Measurements from ENCODE around the gene ST6GALNAC5.

The ST6GALNAC5 gene

DNA sequence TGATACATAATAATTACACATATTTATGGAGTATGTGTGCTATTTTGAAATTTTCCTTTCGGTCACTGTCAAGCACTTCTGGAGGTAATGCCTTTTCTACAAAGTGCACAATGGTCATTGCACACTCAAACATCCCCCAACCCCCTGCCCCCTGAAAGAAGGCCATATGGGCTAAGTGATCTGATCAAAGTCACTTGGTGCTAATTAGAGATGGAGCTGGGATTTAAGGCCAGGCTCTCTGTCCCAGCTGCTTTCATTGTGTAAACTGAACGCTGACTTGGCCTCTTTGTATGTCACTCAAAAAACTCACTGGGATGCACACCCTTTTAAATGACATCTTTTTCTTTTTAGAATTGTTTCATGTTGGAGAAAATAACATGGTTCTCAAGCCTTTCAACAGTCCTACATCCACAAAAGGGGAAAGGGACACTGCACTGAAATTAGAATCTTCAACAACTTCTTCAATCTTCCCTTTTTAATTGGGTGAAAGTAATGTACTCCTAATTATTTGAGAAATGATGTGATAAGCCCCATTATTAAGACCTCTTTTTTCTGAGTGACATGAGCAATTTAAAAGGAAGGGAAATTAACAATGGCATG lies 149.2 kb downstream of the ST6GALNAC5 start:
- TF ChIP-seq, protein P1, sequence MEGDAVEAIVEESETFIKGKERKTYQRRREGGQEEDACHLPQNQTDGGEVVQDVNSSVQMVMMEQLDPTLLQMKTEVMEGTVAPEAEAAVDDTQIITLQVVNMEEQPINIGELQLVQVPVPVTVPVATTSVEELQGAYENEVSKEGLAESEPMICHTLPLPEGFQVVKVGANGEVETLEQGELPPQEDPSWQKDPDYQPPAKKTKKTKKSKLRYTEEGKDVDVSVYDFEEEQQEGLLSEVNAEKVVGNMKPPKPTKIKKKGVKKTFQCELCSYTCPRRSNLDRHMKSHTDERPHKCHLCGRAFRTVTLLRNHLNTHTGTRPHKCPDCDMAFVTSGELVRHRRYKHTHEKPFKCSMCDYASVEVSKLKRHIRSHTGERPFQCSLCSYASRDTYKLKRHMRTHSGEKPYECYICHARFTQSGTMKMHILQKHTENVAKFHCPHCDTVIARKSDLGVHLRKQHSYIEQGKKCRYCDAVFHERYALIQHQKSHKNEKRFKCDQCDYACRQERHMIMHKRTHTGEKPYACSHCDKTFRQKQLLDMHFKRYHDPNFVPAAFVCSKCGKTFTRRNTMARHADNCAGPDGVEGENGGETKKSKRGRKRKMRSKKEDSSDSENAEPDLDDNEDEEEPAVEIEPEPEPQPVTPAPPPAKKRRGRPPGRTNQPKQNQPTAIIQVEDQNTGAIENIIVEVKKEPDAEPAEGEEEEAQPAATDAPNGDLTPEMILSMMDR (IDR thresholded peaks at IDR 0.05; ENCODE audit: borderline replicate concordance, insufficient read depth, low read depth, low read length), result no peak

DNA sequence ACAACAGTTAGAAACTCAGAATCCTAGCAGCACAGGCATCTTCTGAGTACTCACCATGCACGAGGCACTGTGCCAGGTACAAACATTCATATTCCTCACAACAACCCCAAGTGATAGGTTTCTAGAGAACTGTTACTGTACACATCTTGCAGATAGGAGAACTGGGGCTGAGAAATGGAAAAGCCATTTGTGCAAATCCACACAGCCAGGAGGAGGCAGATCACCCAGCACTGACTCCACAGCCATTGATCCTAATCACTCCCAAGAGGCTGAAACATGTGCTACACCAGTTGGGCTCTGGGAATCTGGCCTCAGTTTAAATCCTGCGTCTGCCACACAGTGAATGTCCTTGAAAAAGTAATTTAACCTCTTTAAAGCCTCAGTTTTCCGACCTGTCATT lies 151.0 kb downstream of the ST6GALNAC5 start:
- H3K4me3 ChIP-seq (ENCODE audit: low read depth, low read length), result no peak overlapping the region
- TF ChIP-seq, protein P1 (IDR thresholded peaks at IDR 0.05; ENCODE audit: borderline replicate concordance, insufficient read depth, low read depth, low read length), result no peak

More for the DNA sequence above, 149.2 kb downstream of the ST6GALNAC5 start:
- no peak overlapping the region for H3K4me3 ChIP-seq (ENCODE audit: low read depth, low read length)

DNA sequence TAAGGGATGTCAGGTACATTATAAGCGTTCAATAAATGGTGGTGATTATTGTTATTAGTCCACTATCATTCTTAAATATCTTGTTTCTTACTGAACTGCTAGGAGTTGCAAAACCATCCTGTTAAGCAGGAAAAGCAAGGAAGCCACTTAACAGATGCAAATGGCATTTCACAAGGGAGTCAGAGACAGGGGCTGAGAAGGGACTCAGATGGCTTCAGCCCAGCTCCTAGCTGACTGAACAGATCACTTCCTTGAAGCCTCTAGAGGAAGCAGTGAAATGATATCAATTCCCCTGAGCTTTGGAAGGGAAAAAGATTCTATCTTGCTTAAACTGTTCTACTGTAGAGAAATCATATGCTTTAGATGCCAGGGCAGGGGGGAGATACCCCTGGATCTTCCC lies 151.5 kb downstream of the ST6GALNAC5 start:
- H3K4me3 ChIP-seq (ENCODE audit: low read depth, low read length), result no peak overlapping the region
- TF ChIP-seq, protein P1 (IDR thresholded peaks at IDR 0.05; ENCODE audit: borderline replicate concordance, insufficient read depth, low read depth, low read length), result no peak

GRCh38 chr1:77021732-77022131 lies 154.5 kb downstream of the ST6GALNAC5 start:
- no peak overlapping the region for H3K4me3 ChIP-seq (ENCODE audit: low read depth, low read length)
- TF ChIP-seq, protein P1 (IDR thresholded peaks at IDR 0.05; ENCODE audit: borderline replicate concordance, insufficient read depth, low read depth, low read length), result no peak

GRCh38 chr1:77024500-77024899 lies 157.2 kb downstream of the ST6GALNAC5 start:
- no peak overlapping the region for H3K4me3 ChIP-seq (ENCODE audit: low read depth, low read length)
- TF ChIP-seq, protein P1 (IDR thresholded peaks at IDR 0.05; ENCODE audit: borderline replicate concordance, insufficient read depth, low read depth, low read length), result no peak

DNA sequence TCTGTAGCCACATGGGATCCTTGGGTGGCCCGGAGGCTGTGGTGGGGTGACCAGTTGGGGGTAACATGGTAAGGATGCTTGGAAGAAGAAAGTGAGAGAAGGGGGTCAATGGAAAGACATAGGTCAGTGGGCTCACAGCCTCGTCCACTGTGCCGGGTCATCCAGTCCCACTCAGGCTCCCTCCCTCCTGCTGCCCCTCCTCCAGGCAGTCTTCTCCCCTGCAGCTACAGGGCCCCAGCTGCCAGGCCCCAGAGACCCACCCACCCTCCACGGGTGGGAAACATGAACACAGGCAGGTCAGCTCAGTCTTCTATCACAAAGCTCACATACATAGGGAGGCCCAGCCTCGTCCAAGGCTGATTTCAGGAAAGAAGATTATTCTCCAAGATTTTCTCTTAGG lies 158.3 kb downstream of the ST6GALNAC5 start:
- TF ChIP-seq, protein P1 (IDR thresholded peaks at IDR 0.05; ENCODE audit: borderline replicate concordance, insufficient read depth, low read depth, low read length), result no peak
- H3K4me3 ChIP-seq (ENCODE audit: low read depth, low read length), result no peak overlapping the region

DNA sequence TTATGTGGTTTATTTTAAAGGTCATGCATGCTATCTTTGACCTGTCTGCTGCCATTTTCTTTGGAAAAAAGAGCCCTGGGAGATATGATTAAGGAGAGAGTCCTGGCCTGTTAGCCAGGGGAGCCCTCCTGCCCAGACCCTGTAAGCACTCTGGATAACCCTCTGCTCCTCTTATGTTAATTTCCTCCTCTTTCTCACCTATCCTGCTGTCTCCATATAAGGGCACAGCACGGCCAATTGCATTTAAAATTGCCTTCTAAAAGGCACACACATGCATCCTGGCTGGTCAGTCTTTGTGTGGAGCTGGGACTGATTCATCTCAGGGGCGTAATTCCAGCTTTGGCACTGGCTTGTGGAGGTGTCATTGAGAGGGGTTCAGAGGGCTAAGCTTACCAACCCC lies 158.9 kb downstream of the ST6GALNAC5 start:
- TF ChIP-seq, protein P1 (IDR thresholded peaks at IDR 0.05; ENCODE audit: borderline replicate concordance, insufficient read depth, low read depth, low read length), result no peak
- no peak overlapping the region for H3K4me3 ChIP-seq (ENCODE audit: low read depth, low read length)
